Activated T-cell treated with anti-CD3 and anti-CD28 coated beads, Interleukin-2, amount 50 U/mL, for 24 hours (primary cell): Measurements from ENCODE around the gene LAMA3.

Source experiments
- DNase-seq: peaks from one replicate; pipeline ENCODE4 v3.0.0-alpha.2; 2020
- H3K27ac Mint-ChIP-seq: 2 replicates; pipeline ENCODE4 v1.8.0; 2020; ENCODE audit warnings: mild to moderate bottlenecking, mixed read lengths
- H3K27me3 Mint-ChIP-seq: 2 replicates; pipeline ENCODE4 v1.8.0; 2020; ENCODE audit warnings: mixed read lengths
- H3K36me3 Mint-ChIP-seq: 2 replicates; pipeline ENCODE4 v1.8.0; 2020; ENCODE audit warnings: low read depth, mixed read lengths
- H3K4me1 Mint-ChIP-seq: 2 replicates; pipeline ENCODE4 v1.8.0; 2020; ENCODE audit warnings: low read depth, mixed read lengths
- H3K4me3 Mint-ChIP-seq: 2 replicates; pipeline ENCODE4 v1.8.0; 2020; ENCODE audit warnings: mild to moderate bottlenecking, moderate library complexity, mixed read lengths
- H3K9me3 Mint-ChIP-seq: 2 replicates; pipeline ENCODE4 v1.8.0; 2020; ENCODE audit warnings: mixed read lengths

The LAMA3 gene

GRCh38 chr18:23658285-23658684, 31.0 kb upstream of the LAMA3 start:
- Mint-ChIP-seq H3K36me3 (no peaks in the 10 kb centered on the region), H3K27ac (no peak overlapping the region), H3K4me1 (peaks cover 22% of the 10 kb centered on the region), H3K4me3 (no peak overlapping the region), H3K9me3 (no peaks in the 10 kb centered on the region), H3K27me3 (peaks cover 48% of the 10 kb centered on the region)
- no peak for DNase-seq

- peak overlapping the region; percentile 33 for H3K27ac Mint-ChIP-seq
- no peaks in the 10 kb centered on the region for H3K9me3 Mint-ChIP-seq
- H3K36me3 Mint-ChIP-seq, result no peaks in the 10 kb centered on the region
- peaks cover 24% of the 10 kb centered on the region for H3K4me1 Mint-ChIP-seq
- DNase-seq, result no peak
- peak overlapping the region; percentile 74 for H3K4me3 Mint-ChIP-seq
- H3K27me3 Mint-ChIP-seq, result peaks cover 49% of the 10 kb centered on the region
These were observed 27.4 kb upstream of the LAMA3 start for GRCh38 chr18:23661735-23662308.

- peak within 1 kb of the TSS; percentile 74 for H3K4me3 Mint-ChIP-seq
- peak; percentile 60 for DNase-seq
- no peaks in the 10 kb centered on the region for H3K36me3 Mint-ChIP-seq
- H3K27ac Mint-ChIP-seq, result peak within 1 kb of the TSS; percentile 58
- H3K9me3 Mint-ChIP-seq, result no peaks in the 10 kb centered on the region
- H3K27me3 Mint-ChIP-seq, result peaks cover 44% of the 10 kb centered on the region
- H3K4me1 Mint-ChIP-seq, result peaks cover 24% of the 10 kb centered on the region
These were observed 26.7 kb upstream of the LAMA3 start, which contains the start of gene ANKRD29 for GRCh38 chr18:23662309-23663263. Gene ANKRD29 (minus strand): TSS chr18:23662911. CDS start chr18:23662730, 181 bp downstream.

- Mint-ChIP-seq H3K4me3 (no peak overlapping the region), H3K9me3 (no peaks in the 10 kb centered on the region), H3K27me3 (peaks cover 31% of the 10 kb centered on the region), H3K4me1 (peaks cover 24% of the 10 kb centered on the region), H3K36me3 (no peaks in the 10 kb centered on the region), H3K27ac (no peak overlapping the region)
- DNase-seq, result no peak
These were observed 24.6 kb upstream of the LAMA3 start for GRCh38 chr18:23664674-23665073.

- H3K4me3 Mint-ChIP-seq, result no peak overlapping the region
- no peak overlapping the region for H3K27ac Mint-ChIP-seq
- no peaks in the 10 kb centered on the region for H3K9me3 Mint-ChIP-seq
- peaks cover 10% of the 10 kb centered on the region for H3K27me3 Mint-ChIP-seq
- H3K4me1 Mint-ChIP-seq, result peaks cover 9% of the 10 kb centered on the region
- DNase-seq, result no peak
- no peaks in the 10 kb centered on the region for H3K36me3 Mint-ChIP-seq
These were observed 22.1 kb upstream of the LAMA3 start for GRCh38 chr18:23667114-23667513.

- Mint-ChIP-seq H3K27ac (no peak overlapping the region), H3K4me3 (no peak overlapping the region), H3K36me3 (no peaks in the 10 kb centered on the region), H3K27me3 (no peaks in the 10 kb centered on the region), H3K9me3 (no peaks in the 10 kb centered on the region), H3K4me1 (peaks cover 7% of the 10 kb centered on the region)
- no peak for DNase-seq
These were observed 20.5 kb upstream of the LAMA3 start for GRCh38 chr18:23668731-23669130.

GRCh38 chr18:23669202-23669766, 20.0 kb upstream of the LAMA3 start:
- no peaks in the 10 kb centered on the region for H3K27me3 Mint-ChIP-seq
- H3K27ac Mint-ChIP-seq, result no peak overlapping the region
- peaks cover 11% of the 10 kb centered on the region for H3K4me1 Mint-ChIP-seq
- DNase-seq, result no peak
- H3K4me3 Mint-ChIP-seq, result no peak overlapping the region
- no peaks in the 10 kb centered on the region for H3K36me3 Mint-ChIP-seq
- H3K9me3 Mint-ChIP-seq, result no peaks in the 10 kb centered on the region

- H3K4me1 Mint-ChIP-seq, result peaks cover 11% of the 10 kb centered on the region
- no peaks in the 10 kb centered on the region for H3K9me3 Mint-ChIP-seq
- H3K4me3 Mint-ChIP-seq, result no peak overlapping the region
- no peaks in the 10 kb centered on the region for H3K27me3 Mint-ChIP-seq
- H3K36me3 Mint-ChIP-seq, result no peaks in the 10 kb centered on the region
- H3K27ac Mint-ChIP-seq, result no peak overlapping the region
- no peak for DNase-seq
These were observed 19.3 kb upstream of the LAMA3 start for GRCh38 chr18:23669804-23670405.

GRCh38 chr18:23671564-23671963, 17.7 kb upstream of the LAMA3 start:
- Mint-ChIP-seq H3K9me3 (no peaks in the 10 kb centered on the region), H3K4me1 (peaks cover 11% of the 10 kb centered on the region), H3K4me3 (no peak overlapping the region), H3K27ac (no peak overlapping the region), H3K36me3 (no peaks in the 10 kb centered on the region), H3K27me3 (no peaks in the 10 kb centered on the region)
- DNase-seq, result no peak

GRCh38 chr18:23673725-23674124, 15.5 kb upstream of the LAMA3 start:
- Mint-ChIP-seq H3K27ac (no peak overlapping the region), H3K9me3 (no peaks in the 10 kb centered on the region), H3K36me3 (no peaks in the 10 kb centered on the region), H3K27me3 (peaks cover 4% of the 10 kb centered on the region), H3K4me1 (peaks cover 11% of the 10 kb centered on the region), H3K4me3 (no peak overlapping the region)
- DNase-seq, result no peak

GRCh38 chr18:23675236-23675635, 14.0 kb upstream of the LAMA3 start:
- DNase-seq, result no peak
- Mint-ChIP-seq H3K4me1 (peaks cover 11% of the 10 kb centered on the region), H3K9me3 (no peaks in the 10 kb centered on the region), H3K4me3 (no peak overlapping the region), H3K36me3 (no peaks in the 10 kb centered on the region), H3K27me3 (peaks cover 13% of the 10 kb centered on the region), H3K27ac (no peak overlapping the region)

GRCh38 chr18:23675896-23676295, 13.4 kb upstream of the LAMA3 start:
- Mint-ChIP-seq H3K4me3 (no peak overlapping the region), H3K27me3 (peaks cover 17% of the 10 kb centered on the region), H3K27ac (no peak overlapping the region), H3K36me3 (no peaks in the 10 kb centered on the region), H3K4me1 (peaks cover 11% of the 10 kb centered on the region), H3K9me3 (no peaks in the 10 kb centered on the region)
- DNase-seq, result no peak

- Mint-ChIP-seq H3K36me3 (no peaks in the 10 kb centered on the region), H3K4me1 (peaks cover 3% of the 10 kb centered on the region), H3K27ac (no peak overlapping the region), H3K9me3 (no peaks in the 10 kb centered on the region), H3K27me3 (peaks cover 58% of the 10 kb centered on the region), H3K4me3 (no peak overlapping the region)
- DNase-seq, result no peak
These were observed 7.2 kb upstream of the LAMA3 start for GRCh38 chr18:23682045-23682444.

- Mint-ChIP-seq H3K36me3 (no peaks in the 10 kb centered on the region), H3K27ac (no peak overlapping the region), H3K4me3 (no peak overlapping the region), H3K4me1 (peaks cover 3% of the 10 kb centered on the region), H3K27me3 (peaks cover 63% of the 10 kb centered on the region), H3K9me3 (no peaks in the 10 kb centered on the region)
- no peak for DNase-seq
These were observed 6.8 kb upstream of the LAMA3 start for GRCh38 chr18:23682472-23682871.
